Right lobe of liver (tissue), 4 donors: ENCODE results near the gene TMPRSS2.

ENCODE experiments used
- CTCF ChIP-seq, 4 donors: fragments of 200-600 bp in 3 of 4; fragments of 450-650 bp in 1 of 4; IDR thresholded peaks; one replicate each; pipeline versions ENCODE4 v1.5.1 to v1.8.0; 2016 to 2022; ENCODE audit warnings: antibody characterized with exemption in 4 of 4, mild to moderate bottlenecking in 2 of 4
- POLR2A ChIP-seq: fragments of 450-650 bp; IDR thresholded peaks from one replicate; pipeline ENCODE4 v1.6.1; 2017; ENCODE audit warnings: antibody characterized with exemption, mild to moderate bottlenecking
- donor health status: DM: no; HTN: no; CAD: no.
- donor health status: DM: no; HTN: no; CAD: no.
- donor health status: DM: no; HTN: yes; CAD: no.

GRCh38 chr21:41482980-41483379 is 25.0 kb downstream of the TMPRSS2 start:
- no peak for TF ChIP-seq POLR2A
- no peak for TF ChIP-seq CTCF (IDR thresholded peaks at IDR 0.05)
